ENCODE data around the gene ZNF341. TPM values are rescaled to one million over a fixed set of nuclear protein-coding genes. Genes with fewer than 3 reads are reported as not detected.
"Not testable (repeated sequence)": the region's sequence is repeated elsewhere in the genome, so short reads cannot be mapped to it uniquely, and the experiment has no call there.

The ZNF341 gene
- 2.4 and 3.2 TPM in 2 replicates for total RNA-seq (2014; rRNA removed; shearing (Covaris generic))
- polyA plus RNA-seq (2015; cell fraction: cytosol; rRNA removed) = 2.9 and 3.7 TPM in 2 replicates
- polyA plus RNA-seq (2015; cell fraction: nucleus; rRNA removed) = 6.4 and 9.2 TPM in 2 replicates

GRCh38 chr20:33731693-33732165 is at the start of gene ZNF341:
Gene ZNF341, plus strand, starts transcription at chr20:33731996. Its CDS starts 26 bp downstream, at chr20:33732022.
- peak; percentile 74 for DNase-seq (ENCODE audit: low read depth)

DNA sequence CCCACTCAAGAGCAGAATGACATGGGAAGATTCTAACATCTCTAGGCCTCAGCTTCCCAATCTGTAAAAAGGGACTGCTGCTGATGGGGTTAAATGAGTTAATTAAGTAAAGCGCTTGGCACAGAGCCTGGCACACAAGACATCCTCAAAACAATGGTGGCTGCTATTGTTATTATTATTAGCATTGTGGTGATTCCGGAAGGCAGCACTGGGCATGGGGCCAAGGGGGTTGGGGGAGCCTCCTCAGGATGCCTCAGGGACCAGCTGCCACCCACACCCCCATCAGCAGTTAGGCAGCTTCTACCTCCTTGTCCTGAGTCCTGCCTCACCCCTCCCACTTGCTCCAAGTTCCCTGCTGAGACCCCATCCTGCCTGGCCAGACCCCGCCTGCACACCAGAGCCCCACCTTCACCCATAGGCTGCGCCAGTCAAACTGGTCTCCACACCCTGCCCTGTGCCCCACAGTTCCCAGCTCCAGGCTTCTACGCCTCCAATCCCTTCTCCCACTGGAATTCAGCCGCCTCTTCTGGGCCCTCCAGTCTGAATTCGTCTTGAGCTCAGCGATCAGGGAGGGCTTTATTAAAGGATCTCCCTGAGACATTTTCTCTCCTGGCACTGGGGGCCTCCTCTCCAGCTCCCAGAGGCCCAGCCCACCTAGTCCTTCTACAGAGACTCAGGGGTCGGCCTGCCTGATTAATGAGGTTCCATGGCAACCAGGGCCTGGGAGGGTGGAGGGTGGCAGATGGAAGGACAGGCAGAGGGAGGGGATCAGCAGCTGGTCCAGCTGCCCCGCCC is 47.1 kb upstream of the ZNF341 start:
- no peak for DNase-seq (ENCODE audit: low read depth)

- DNase-seq (ENCODE audit: low read depth) = no peak
These were observed 46.3 kb upstream of the ZNF341 start for GRCh38 chr20:33685328-33686099.

DNA sequence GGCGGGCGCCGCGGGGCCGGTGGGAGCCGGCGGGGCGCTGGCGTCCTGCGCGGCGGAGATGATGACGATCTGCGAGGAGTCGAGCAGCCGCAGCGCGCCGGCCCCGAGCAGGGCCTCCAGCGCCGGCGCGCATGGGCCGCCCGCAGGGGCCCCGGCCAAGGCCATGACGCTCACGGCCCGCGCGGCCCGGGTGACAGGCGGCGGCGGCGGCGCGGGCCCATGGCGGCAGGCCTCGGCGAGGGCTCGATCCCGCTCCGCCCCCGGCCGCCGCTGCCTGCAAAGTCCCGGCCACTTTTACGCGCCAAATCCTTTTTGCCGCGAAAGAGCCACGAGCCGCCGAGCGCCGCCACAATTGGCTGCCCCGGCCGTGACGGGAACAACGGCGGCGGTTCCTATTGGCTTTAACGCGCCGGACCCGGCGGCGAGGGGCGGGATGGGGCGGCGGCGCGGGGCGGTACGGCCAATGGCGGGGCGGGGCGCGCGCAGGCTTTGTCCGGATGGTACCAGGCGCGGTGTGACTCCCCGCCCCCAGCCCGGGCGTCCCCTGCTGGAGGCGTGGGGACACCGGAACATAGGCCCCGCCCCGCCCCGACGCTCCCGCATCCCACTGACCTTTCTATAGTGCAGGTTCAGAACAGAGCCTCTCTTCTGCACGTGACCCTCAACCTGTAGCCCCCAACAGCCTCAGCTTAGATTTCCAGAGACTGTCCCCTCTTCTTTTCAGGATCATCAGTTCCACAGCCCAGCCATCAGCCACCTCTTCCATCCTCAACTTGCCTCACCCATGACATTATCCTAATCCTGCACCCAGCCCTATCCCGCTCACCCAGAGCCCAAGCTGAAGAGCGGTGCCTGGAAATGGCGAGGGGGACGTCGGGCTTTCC is 45.5 kb upstream of the ZNF341 start, which contains the start of gene E2F1:
Gene E2F1 (minus strand): TSS at position 286 of the 884 bp plus-strand sequence. CDS start 121 bp downstream, at position 165.
- peak; percentile 88 for DNase-seq (ENCODE audit: low read depth)

DNA sequence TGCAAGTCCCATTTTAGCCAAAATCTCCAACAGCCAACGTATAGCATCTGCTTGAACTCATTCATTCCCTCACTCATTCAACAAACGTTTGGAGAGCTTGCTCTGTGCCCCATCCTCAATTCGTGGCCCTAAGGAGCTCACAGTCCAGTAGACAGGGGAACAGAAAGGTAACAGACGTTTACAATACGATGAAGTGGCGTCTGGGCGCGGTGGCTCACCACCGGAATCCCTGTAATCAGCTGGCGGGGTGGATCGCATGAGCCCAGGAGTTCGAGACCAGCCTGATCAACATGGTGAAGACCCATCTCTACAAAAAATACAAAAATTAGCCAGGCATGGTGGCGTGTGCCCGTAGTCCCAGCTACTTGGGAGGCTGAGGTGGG is 44.8 kb upstream of the ZNF341 start:
- DNase-seq (ENCODE audit: low read depth) = no peak

GRCh38 chr20:33687370-33687915 is 44.4 kb upstream of the ZNF341 start:
- DNase-seq (ENCODE audit: low read depth) = peak; percentile 90

- DNase-seq (ENCODE audit: low read depth) = peak; percentile 45
These were observed 43.5 kb upstream of the ZNF341 start for GRCh38 chr20:33687993-33688937.

DNA sequence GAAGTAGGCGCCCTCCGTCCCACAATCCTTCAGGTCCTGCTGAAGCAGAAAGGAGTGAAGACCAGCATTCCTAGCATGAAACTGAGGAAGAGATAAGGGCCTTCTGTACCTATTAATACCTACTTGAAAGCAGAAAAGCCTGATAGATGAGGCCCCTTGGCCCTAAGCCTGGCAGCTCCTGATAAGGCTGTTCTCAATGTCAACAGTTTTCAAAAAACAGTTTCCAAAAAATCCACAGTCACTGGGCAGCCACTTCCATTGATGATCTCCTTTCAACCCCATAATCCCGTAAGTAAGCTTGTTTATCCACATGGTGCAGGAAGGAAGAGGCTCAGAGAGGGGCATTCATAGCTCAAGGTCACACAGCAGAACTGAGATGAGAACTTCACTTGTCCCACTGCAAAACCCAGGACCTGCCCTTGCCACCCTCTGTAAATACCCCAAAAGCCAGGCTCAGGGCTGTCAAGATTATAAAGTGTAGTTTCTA is 42.8 kb upstream of the ZNF341 start:
- DNase-seq (ENCODE audit: low read depth) = no peak

DNA sequence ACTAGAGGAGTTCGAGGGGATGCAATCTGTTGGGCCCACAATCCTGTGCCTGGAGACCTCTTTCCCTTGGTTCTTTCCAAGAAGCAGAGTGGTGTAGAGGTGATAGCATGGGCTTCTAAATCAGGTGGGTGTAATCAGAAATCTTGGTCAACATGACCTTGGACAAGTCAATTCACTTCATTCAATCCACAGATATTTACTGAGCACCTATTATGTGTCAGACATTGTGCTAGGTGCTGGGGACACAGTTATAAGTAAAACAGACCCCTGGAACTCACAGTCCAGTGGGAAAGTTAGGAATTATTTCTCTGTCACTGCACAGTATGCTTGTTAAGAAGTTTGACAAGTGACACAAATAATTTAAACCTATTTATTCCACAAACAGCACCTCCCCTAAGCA is 42.3 kb upstream of the ZNF341 start:
- DNase-seq (ENCODE audit: low read depth) = no peak

DNA sequence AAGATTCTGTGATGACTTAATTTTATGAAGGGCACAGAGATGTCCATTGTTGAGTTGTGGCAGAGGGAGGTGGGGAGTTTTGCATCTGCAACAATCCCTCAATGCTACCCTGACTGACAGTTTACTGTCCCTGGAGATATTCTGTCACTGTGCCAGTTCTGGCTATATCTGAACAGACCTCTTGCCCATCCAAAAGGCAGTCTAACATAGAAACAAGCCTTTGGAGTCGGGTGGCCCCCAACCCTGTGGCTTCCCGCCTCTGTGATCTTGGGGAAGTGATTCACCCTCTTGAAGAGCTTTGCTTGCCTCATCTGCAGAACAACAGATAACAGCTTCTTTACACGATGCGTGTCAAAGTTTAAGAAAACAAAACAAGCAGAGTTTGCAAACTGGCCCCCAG is 41.8 kb upstream of the ZNF341 start:
- DNase-seq (ENCODE audit: low read depth) = peak; percentile 84

DNA sequence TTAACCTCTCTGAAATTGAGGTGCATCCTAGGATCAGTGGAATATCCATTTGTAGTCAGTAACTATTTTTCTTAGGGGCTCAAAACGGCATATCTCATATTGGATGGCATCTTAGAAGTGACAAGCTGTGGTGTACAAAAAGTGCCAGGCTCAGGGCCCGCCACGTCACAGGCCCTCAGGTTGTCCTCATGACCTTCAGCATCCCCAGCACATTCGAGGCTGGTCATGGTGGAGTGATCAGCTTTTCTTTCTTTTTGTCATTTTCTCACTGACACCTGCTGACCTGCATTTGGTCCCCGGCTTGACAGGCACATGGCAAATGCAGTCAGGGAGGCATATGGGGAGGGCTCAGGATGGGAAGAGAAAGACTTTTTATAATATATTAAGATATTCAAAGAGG is 38.5 kb upstream of the ZNF341 start:
- no peak for DNase-seq (ENCODE audit: low read depth)

GRCh38 chr20:33693741-33694638 is 37.8 kb upstream of the ZNF341 start:
- no peak for DNase-seq (ENCODE audit: low read depth)

DNA sequence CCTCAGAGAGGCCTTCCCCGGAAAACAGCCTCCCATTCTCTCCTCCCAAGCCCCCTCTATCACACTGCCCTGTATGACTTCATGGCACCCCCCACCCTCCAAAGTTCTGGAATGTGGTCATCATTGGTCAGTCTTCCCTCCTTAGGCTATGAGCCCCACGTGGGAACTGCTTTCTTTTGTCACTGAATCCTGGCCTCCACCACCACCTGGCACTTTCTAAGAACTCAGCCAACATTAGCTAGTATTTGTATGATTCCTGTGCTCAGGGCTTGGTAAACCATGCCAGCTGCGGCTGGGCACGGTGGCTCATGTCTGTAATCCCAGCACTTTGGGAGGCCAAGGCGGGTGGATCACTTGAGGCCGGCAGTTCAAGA is 37.2 kb upstream of the ZNF341 start:
- DNase-seq (ENCODE audit: low read depth) = no peak

DNA sequence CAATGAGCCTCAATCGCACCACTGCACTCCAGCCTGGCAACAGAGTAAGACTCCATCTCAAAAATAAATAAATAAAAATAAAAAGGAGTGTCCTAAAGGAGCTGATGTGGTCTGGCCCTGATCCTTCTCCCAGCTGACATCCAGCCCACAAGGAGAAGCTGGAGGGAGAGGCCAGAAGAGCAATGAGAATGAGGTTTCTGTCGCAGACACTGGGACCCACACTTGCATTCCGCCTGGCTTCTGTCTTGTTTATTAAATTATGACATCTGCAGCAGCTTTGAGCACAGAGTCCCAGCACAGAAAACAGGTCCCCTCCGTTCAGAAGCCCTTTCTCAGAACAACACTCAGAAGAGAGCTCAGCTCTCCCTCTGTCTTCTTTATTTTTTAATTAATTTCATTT is 35.3 kb upstream of the ZNF341 start:
- DNase-seq (ENCODE audit: low read depth) = no peak

- DNase-seq (ENCODE audit: low read depth) = no peak
These were observed 34.7 kb upstream of the ZNF341 start for GRCh38 chr20:33697129-33697528.

GRCh38 chr20:33698966-33699365 is 32.8 kb upstream of the ZNF341 start:
- DNase-seq (ENCODE audit: low read depth) = not testable (repeated sequence)

GRCh38 chr20:33700696-33701441 is 30.9 kb upstream of the ZNF341 start:
- DNase-seq (ENCODE audit: low read depth) = not testable (repeated sequence)

All from HT1080 (cell line).